Measurements from ENCODE around the gene MAMDC4.
"Not testable (repeated sequence)": the region's sequence is repeated elsewhere in the genome, so short reads cannot be mapped to it uniquely, and the experiment has no call there.

MAMDC4 gene

DNA sequence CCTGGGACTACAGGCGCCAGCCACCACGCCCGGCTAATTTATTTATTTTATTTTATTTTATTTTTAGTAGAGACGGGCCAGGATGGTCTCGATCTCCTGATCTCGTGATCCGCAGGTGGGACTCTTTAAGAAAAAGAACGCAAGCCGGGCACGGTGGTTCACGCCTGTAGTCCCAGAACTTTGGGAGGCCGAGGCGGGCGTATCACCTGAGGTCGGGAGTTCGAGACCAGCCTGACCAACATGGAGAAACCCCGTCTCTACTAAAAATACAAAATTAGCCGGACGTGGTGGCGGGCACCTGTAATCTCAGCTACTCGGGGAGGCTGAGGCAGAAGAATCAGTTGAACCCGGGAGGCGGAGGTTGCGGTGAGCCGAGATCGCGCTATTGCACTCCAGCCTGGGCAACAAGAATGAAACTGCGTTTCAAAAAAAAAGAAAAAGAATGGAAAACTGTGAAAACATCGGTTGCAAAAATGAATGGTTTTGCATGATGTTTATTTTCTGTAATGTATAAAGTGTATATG is 14.8 kb downstream of the MAMDC4 start:
- peak overlapping the region; percentile 41 for H3K4me3 ChIP-seq (ENCODE audit: low read depth, low read length)
- H3K9ac ChIP-seq (ENCODE audit: low read depth, low read length); H3K27me3 ChIP-seq (ENCODE audit: control insufficient read depth, insufficient read depth, low read length); H3K9me3 ChIP-seq (ENCODE audit: control insufficient read depth, insufficient read depth, low read length); H3K4me1 ChIP-seq (ENCODE audit: control insufficient read depth, insufficient read depth, low read length): not testable (repeated sequence)
- H3K36me3 ChIP-seq (ENCODE audit: control insufficient read depth, insufficient read depth, low read length): peaks cover 22% of the 10 kb centered on the region

DNA sequence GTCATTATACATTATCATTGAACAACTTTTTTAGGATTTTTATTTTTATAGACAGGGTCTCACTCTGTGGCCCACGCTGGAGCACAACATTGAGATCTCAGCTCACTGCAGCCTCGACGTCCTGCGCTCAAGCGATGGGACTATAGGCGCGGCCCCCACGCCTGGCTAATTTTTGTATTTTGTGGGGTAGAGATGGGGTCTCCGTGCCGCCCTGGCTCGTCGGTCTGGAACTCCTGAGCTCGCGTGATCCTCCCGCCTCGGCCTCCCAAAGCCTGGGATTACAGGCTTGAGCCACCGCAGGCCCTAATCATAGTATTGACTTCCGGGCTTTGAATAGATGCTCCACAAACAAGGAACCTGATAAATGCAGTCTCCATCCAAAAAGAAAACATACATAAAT is 15.3 kb downstream of the MAMDC4 start:
- Histone ChIP-seq H3K9me3 (ENCODE audit: control insufficient read depth, insufficient read depth, low read length) (peaks cover 8% of the 10 kb centered on the region), H3K4me3 (ENCODE audit: low read depth, low read length) (no peak overlapping the region), H3K9ac (ENCODE audit: low read depth, low read length) (no peak overlapping the region), H3K4me1 (ENCODE audit: control insufficient read depth, insufficient read depth, low read length) (no peaks in the 10 kb centered on the region), H3K36me3 (ENCODE audit: control insufficient read depth, insufficient read depth, low read length) (peaks cover 17% of the 10 kb centered on the region), H3K27me3 (ENCODE audit: control insufficient read depth, insufficient read depth, low read length) (no peaks in the 10 kb centered on the region)

DNA sequence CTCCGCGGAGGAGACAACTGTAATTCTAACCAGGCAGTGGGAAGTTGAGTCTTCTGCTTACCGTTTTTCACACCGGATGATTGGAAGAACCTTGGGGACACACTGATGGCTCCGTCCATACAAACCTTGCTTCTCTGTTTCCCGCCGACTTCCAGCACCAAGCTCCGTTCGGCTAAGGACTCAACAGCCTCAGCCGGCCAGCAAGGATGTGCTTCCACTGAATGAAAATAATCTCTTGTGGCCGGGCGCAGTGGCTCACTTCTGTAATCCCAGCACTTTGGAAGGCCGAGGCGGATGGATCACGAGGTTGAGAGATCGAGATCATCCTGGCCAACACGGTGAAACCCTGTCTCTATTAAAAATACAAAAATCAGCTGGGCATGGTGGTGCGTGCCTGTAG is 15.8 kb downstream of the MAMDC4 start:
- peaks cover 13% of the 10 kb centered on the region for H3K36me3 ChIP-seq (ENCODE audit: control insufficient read depth, insufficient read depth, low read length)
- no peak overlapping the region for H3K9ac ChIP-seq (ENCODE audit: low read depth, low read length)
- no peak overlapping the region for H3K4me3 ChIP-seq (ENCODE audit: low read depth, low read length)
- H3K4me1 ChIP-seq (ENCODE audit: control insufficient read depth, insufficient read depth, low read length): no peaks in the 10 kb centered on the region
- no peaks in the 10 kb centered on the region for H3K27me3 ChIP-seq (ENCODE audit: control insufficient read depth, insufficient read depth, low read length)
- peaks cover 12% of the 10 kb centered on the region for H3K9me3 ChIP-seq (ENCODE audit: control insufficient read depth, insufficient read depth, low read length)

DNA sequence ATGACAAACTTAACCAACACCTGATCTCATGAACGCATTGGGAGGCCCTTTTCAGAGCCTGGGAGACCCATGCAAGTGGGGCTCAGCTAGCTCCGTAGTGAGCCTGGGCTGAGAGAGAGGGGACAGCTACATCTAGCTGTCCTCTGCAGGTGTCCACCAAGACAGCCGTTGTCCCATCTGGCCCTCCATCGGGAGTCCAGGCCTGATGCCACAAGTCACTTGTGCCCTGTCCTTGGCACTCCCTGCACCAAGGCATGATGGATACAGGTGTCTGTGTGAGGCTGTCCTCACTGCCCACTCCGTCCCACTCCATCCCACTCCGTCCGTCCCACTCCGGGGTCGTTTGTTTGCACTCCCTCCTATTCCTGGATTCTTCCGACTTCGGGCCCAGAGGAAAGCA is 16.5 kb downstream of the MAMDC4 start:
- H3K36me3 ChIP-seq (ENCODE audit: control insufficient read depth, insufficient read depth, low read length): peaks cover 6% of the 10 kb centered on the region
- no peaks in the 10 kb centered on the region for H3K27me3 ChIP-seq (ENCODE audit: control insufficient read depth, insufficient read depth, low read length)
- peaks cover 12% of the 10 kb centered on the region for H3K9me3 ChIP-seq (ENCODE audit: control insufficient read depth, insufficient read depth, low read length)
- H3K9ac ChIP-seq (ENCODE audit: low read depth, low read length): no peak overlapping the region
- no peaks in the 10 kb centered on the region for H3K4me1 ChIP-seq (ENCODE audit: control insufficient read depth, insufficient read depth, low read length)
- H3K4me3 ChIP-seq (ENCODE audit: low read depth, low read length): no peak overlapping the region

DNA sequence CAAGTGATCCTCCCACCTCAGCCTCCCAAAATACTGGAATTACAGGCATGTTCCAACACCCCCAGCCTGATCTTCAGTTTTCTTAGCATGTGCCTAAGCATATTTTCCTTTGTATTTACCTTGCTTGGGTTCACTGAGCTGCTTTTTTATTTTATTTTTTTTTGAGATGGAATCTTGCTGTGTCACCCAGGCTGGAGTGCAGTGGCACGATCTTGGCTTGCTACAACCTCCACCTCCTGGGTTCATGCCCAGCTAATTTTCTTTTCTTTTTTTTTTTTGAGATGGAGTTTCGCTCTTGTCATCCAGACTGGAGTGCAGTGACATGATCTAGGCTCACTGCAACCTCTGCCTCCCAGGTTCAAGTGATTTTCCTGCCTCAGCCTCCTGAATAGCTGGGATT is 17.5 kb downstream of the MAMDC4 start:
- H3K9ac ChIP-seq (ENCODE audit: low read depth, low read length); H3K4me3 ChIP-seq (ENCODE audit: low read depth, low read length): not testable (repeated sequence)
- peaks cover 12% of the 10 kb centered on the region for H3K9me3 ChIP-seq (ENCODE audit: control insufficient read depth, insufficient read depth, low read length)

DNA sequence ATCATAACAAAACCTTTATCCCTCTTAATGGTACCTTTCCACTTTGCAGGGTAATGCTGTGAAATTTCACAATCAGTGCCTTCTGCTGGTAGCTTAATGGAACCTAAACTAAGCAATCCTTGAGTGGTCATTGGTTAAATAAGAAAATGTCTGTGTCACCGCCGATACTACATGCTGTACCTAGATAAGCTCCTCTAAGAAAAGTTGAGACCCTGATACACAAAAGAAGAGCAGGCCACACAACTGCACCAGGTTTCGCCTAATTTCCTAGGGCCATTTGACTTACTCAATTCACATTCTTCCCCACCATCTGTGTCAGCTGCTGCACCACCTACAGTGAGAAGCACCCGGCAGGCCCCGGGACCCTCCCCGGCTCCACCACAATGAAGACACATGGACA is 23.0 kb downstream of the MAMDC4 start:
- Histone ChIP-seq H3K9me3 (ENCODE audit: control insufficient read depth, insufficient read depth, low read length) (peaks cover 12% of the 10 kb centered on the region), H3K9ac (ENCODE audit: low read depth, low read length) (no peak overlapping the region), H3K27me3 (ENCODE audit: control insufficient read depth, insufficient read depth, low read length) (no peaks in the 10 kb centered on the region), H3K36me3 (ENCODE audit: control insufficient read depth, insufficient read depth, low read length) (no peaks in the 10 kb centered on the region), H3K4me3 (ENCODE audit: low read depth, low read length) (no peak overlapping the region), H3K4me1 (ENCODE audit: control insufficient read depth, insufficient read depth, low read length) (no peaks in the 10 kb centered on the region)

More for the DNA sequence above, 17.5 kb downstream of the MAMDC4 start:
- H3K27me3 ChIP-seq (ENCODE audit: control insufficient read depth, insufficient read depth, low read length); H3K36me3 ChIP-seq (ENCODE audit: control insufficient read depth, insufficient read depth, low read length); H3K4me1 ChIP-seq (ENCODE audit: control insufficient read depth, insufficient read depth, low read length): not testable (repeated sequence)

DNA sequence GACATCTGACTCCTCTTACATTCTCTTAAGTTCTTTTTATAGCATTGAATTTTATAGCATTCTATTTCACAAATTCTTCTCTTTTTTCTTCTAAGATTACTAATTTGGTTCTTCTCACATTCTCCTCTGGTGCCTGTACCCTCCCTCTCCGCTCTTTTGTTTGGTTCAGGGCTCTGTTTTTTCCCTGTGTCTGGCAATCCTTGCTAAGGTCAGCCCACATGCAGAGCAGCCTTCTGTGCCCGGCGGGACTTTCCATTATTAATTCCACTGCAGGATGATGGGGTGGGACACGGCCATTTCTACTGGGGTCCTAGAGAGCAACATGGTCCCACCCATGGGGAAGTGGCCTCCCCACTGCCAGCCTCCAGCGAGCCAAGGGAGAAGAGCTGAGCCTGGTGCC is 24.3 kb downstream of the MAMDC4 start:
- H3K9ac ChIP-seq (ENCODE audit: low read depth, low read length): no peak overlapping the region
- H3K4me3 ChIP-seq (ENCODE audit: low read depth, low read length): no peak overlapping the region
- peaks cover 7% of the 10 kb centered on the region for H3K9me3 ChIP-seq (ENCODE audit: control insufficient read depth, insufficient read depth, low read length)
- H3K4me1 ChIP-seq (ENCODE audit: control insufficient read depth, insufficient read depth, low read length): no peaks in the 10 kb centered on the region
- H3K27me3 ChIP-seq (ENCODE audit: control insufficient read depth, insufficient read depth, low read length): no peaks in the 10 kb centered on the region
- H3K36me3 ChIP-seq (ENCODE audit: control insufficient read depth, insufficient read depth, low read length): no peaks in the 10 kb centered on the region

DNA sequence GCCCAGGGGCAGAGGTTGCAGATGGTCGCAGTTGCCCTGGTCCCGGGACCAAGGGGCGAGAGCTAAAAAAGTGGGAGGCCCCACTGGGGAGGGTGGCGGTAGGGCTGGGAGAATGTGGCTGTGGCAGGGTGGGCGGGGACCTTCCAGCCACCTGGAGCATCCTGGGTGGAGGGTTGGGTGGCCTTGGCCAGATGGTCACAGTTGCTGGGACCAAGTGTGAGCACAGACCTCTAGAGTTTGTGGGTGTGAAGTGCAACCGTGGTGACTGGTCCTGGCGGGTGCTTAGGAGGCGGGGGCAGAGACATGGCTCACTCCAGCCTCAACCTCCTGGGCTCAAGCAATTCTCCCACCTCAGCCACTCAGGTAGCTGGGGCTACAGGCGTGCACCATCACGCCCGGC is 28.5 kb downstream of the MAMDC4 start:
- Histone ChIP-seq H3K27me3 (ENCODE audit: control insufficient read depth, insufficient read depth, low read length) (no peaks in the 10 kb centered on the region), H3K4me3 (ENCODE audit: low read depth, low read length) (no peak overlapping the region), H3K9me3 (ENCODE audit: control insufficient read depth, insufficient read depth, low read length) (no peaks in the 10 kb centered on the region), H3K4me1 (ENCODE audit: control insufficient read depth, insufficient read depth, low read length) (peaks cover 5% of the 10 kb centered on the region), H3K36me3 (ENCODE audit: control insufficient read depth, insufficient read depth, low read length) (no peaks in the 10 kb centered on the region), H3K9ac (ENCODE audit: low read depth, low read length) (no peak overlapping the region)

DNA sequence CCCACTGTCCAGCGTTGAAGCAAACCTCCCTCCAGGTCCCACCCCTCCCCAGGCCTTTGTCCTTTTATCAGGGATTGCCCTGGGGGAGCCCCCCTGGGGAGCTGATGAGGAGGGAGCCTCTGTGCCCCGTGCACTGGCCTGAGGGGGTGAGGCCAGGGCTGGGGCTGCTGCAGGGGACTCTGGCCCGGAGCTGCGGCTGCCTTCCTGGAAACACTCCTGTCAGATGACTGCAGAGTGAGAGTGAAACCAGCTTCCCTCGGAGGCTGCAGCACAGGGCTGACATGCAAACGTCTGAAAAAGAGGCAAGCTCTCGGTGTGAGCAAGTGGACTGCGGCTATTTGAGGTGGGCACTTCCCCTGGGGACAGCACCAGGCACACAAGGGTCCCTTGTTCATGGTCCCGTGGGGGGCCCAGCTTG is 29.6 kb downstream of the MAMDC4 start:
- Histone ChIP-seq H3K9me3 (ENCODE audit: control insufficient read depth, insufficient read depth, low read length) (no peaks in the 10 kb centered on the region), H3K9ac (ENCODE audit: low read depth, low read length) (peak overlapping the region; percentile 24), H3K4me1 (ENCODE audit: control insufficient read depth, insufficient read depth, low read length) (peaks cover 5% of the 10 kb centered on the region), H3K36me3 (ENCODE audit: control insufficient read depth, insufficient read depth, low read length) (no peaks in the 10 kb centered on the region), H3K27me3 (ENCODE audit: control insufficient read depth, insufficient read depth, low read length) (no peaks in the 10 kb centered on the region), H3K4me3 (ENCODE audit: low read depth, low read length) (no peak overlapping the region)

DNA sequence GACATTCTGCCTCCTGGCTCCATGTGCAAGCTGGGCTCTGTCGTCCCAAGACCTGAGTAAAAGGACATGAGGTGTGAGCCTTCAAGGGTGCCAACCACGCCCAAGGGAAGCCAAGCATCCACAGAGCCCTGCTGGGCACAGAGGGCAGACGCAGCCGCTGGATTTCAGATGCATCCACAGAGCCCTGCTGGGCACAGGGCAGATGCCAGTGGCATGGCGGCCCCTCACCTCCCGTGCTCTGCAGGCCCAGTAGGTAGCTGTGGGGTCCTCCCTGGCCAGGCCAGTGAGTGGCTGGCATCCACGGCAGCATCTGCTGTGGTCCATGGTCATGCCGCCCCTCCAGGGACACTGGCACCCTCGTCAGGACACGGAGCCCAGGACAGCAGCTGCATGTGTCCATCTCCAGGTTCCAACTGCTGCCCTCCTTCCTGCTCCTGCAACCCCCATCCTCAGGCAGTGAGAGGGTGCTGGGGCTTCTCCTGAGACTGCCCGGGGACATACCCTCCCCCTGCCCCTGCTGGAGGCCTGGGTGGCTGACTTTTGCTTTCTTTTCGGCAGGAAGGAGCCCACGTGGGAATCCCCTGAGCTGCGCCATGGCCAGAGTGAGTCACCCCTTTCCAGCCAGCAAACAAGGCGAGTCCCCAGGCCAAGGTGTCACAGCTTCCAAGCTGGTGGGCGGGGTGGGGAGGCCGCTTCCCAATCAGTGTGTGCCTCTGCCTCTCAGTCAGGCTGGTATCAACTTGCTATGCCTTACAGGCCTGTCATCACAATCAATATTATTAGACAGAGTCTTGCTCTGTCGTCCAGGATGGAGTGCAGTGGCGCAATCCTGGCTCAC is 30.2 kb downstream of the MAMDC4 start:
- H3K36me3 ChIP-seq (ENCODE audit: control insufficient read depth, insufficient read depth, low read length): no peaks in the 10 kb centered on the region
- H3K27me3 ChIP-seq (ENCODE audit: control insufficient read depth, insufficient read depth, low read length): no peaks in the 10 kb centered on the region
- H3K9ac ChIP-seq (ENCODE audit: low read depth, low read length): peak overlapping the region; percentile 24
- H3K4me1 ChIP-seq (ENCODE audit: control insufficient read depth, insufficient read depth, low read length): peaks cover 5% of the 10 kb centered on the region
- H3K4me3 ChIP-seq (ENCODE audit: low read depth, low read length): no peak overlapping the region
- H3K9me3 ChIP-seq (ENCODE audit: control insufficient read depth, insufficient read depth, low read length): no peaks in the 10 kb centered on the region

DNA sequence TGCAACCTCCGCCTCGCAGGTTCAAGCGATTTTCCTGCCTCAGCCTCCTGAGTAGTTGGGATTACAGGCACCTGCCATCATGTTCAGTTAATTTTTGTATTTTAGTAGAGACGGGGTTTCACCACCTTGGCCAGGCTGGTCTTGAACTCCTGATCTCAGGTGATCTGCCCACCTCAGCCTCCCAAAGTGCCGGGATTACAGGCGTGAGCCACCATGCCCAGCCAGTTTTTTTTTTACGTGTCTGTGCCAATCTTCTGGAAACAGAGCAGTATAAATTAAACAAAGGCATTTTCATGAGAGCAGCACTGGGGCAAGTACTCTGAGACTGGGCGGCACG is 30.8 kb downstream of the MAMDC4 start:
- H3K27me3 ChIP-seq (ENCODE audit: control insufficient read depth, insufficient read depth, low read length); H3K4me1 ChIP-seq (ENCODE audit: control insufficient read depth, insufficient read depth, low read length); H3K4me3 ChIP-seq (ENCODE audit: low read depth, low read length); H3K9ac ChIP-seq (ENCODE audit: low read depth, low read length); H3K36me3 ChIP-seq (ENCODE audit: control insufficient read depth, insufficient read depth, low read length); H3K9me3 ChIP-seq (ENCODE audit: control insufficient read depth, insufficient read depth, low read length): not testable (repeated sequence)

DNA sequence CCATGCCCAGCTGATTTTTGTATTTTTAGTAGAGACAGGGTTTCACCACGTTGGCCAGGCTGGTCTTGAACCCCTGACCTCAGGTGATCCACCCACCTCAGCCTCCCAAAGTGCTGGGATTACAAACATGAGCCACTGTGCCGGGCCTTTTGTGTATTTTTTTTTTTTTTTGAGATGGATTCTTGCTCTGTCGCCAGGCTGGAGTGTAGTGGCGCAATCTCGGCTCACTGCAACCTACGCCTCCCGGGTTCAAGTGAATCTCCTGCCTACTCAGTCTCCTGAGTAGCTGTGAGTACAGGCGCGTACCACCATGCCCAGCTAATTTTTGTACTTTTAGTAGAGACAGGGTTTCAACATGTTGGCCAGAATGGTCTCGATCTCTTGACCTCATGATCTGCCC is 31.5 kb downstream of the MAMDC4 start:
- H3K36me3 ChIP-seq (ENCODE audit: control insufficient read depth, insufficient read depth, low read length); H3K4me3 ChIP-seq (ENCODE audit: low read depth, low read length); H3K27me3 ChIP-seq (ENCODE audit: control insufficient read depth, insufficient read depth, low read length); H3K4me1 ChIP-seq (ENCODE audit: control insufficient read depth, insufficient read depth, low read length); H3K9ac ChIP-seq (ENCODE audit: low read depth, low read length); H3K9me3 ChIP-seq (ENCODE audit: control insufficient read depth, insufficient read depth, low read length): not testable (repeated sequence)

All from iPS-15b (cell line).